8988T (cell line): ENCODE measurements around the gene KIF21B.

ENCODE experiments used
- DNase-seq: peaks from one replicate; pipeline ENCODE4 v3.0.0; 2011

Gene KIF21B

GRCh38 chr1:201044119-201044518 is 20.6 kb upstream of the KIF21B start:
- no peak for DNase-seq

GRCh38 chr1:201042779-201043461 is 19.4 kb upstream of the KIF21B start:
- DNase-seq = no peak

- DNase-seq = no peak
These were observed 17.5 kb upstream of the KIF21B start for GRCh38 chr1:201041011-201041410.

GRCh38 chr1:201039876-201040275 is 16.4 kb upstream of the KIF21B start:
- no peak for DNase-seq

GRCh38 chr1:201039418-201039817 is 15.9 kb upstream of the KIF21B start:
- DNase-seq = no peak

- DNase-seq = no peak
These were observed 14.8 kb upstream of the KIF21B start for GRCh38 chr1:201038186-201038876.

GRCh38 chr1:201036188-201036842 is 12.8 kb upstream of the KIF21B start:
- DNase-seq = no peak

- DNase-seq = no peak
These were observed 11.2 kb upstream of the KIF21B start for GRCh38 chr1:201034671-201035070.

- no peak for DNase-seq
These were observed 8.9 kb upstream of the KIF21B start for GRCh38 chr1:201032408-201032807.

GRCh38 chr1:201028461-201028889 is 5.0 kb upstream of the KIF21B start:
- DNase-seq = no peak

GRCh38 chr1:201026836-201027235 is 3.3 kb upstream of the KIF21B start:
- DNase-seq = no peak

GRCh38 chr1:201026234-201026633 is 2.7 kb upstream of the KIF21B start:
- DNase-seq = no peak

GRCh38 chr1:201025571-201026002 is 2.1 kb upstream of the KIF21B start:
- DNase-seq = peak; percentile 92

GRCh38 chr1:201024625-201024998 is 1.1 kb upstream of the KIF21B start:
- DNase-seq = no peak

GRCh38 chr1:201023920-201024624 is 558 bp upstream of the KIF21B start:
- DNase-seq = no peak

GRCh38 chr1:201022820-201023516 is 546 bp downstream of the KIF21B start:
- no peak for DNase-seq

- DNase-seq = no peak
These were observed 1.1 kb downstream of the KIF21B start for GRCh38 chr1:201022493-201022819.

GRCh38 chr1:201021630-201022492 is 1.7 kb downstream of the KIF21B start:
- DNase-seq = no peak

- peak; percentile 84 for DNase-seq
These were observed 2.5 kb downstream of the KIF21B start for GRCh38 chr1:201020721-201021629.

GRCh38 chr1:201020040-201020591 is 3.4 kb downstream of the KIF21B start:
- DNase-seq = no peak
